Measurements from ENCODE around the gene MALSU1.

MALSU1 gene

GRCh38 chr7:23335621-23336020, 36.5 kb downstream of the MALSU1 start:
- DNase-seq (ENCODE audit: low spot score) = no peak

- no peak for DNase-seq (ENCODE audit: low spot score)
Measured at GRCh38 chr7:23336086-23336485, 36.9 kb downstream of the MALSU1 start.

- no peak for DNase-seq (ENCODE audit: low spot score)
Measured at GRCh38 chr7:23336799-23337283, 37.7 kb downstream of the MALSU1 start.

GRCh38 chr7:23337374-23337773, 38.2 kb downstream of the MALSU1 start:
- DNase-seq (ENCODE audit: low spot score) = no peak

GRCh38 chr7:23338439-23338838, 39.3 kb downstream of the MALSU1 start:
- DNase-seq (ENCODE audit: low spot score) = no peak

- no peak for DNase-seq (ENCODE audit: low spot score)
Measured at GRCh38 chr7:23338863-23339262, 39.7 kb downstream of the MALSU1 start.

- DNase-seq (ENCODE audit: low spot score) = no peak
Measured at GRCh38 chr7:23341846-23342598, 42.9 kb downstream of the MALSU1 start.

GRCh38 chr7:23343102-23343501, 44.0 kb downstream of the MALSU1 start:
- DNase-seq (ENCODE audit: low spot score) = no peak

GRCh38 chr7:23343806-23344475, 44.8 kb downstream of the MALSU1 start:
- no peak for DNase-seq (ENCODE audit: low spot score)

- no peak for DNase-seq (ENCODE audit: low spot score)
Measured at GRCh38 chr7:23345601-23346000, 46.5 kb downstream of the MALSU1 start.

GRCh38 chr7:23346316-23346715, 47.2 kb downstream of the MALSU1 start:
- DNase-seq (ENCODE audit: low spot score) = no peak

- DNase-seq (ENCODE audit: low spot score) = no peak
Measured at GRCh38 chr7:23347033-23347681, 48.0 kb downstream of the MALSU1 start.

GRCh38 chr7:23347682-23348180, 48.6 kb downstream of the MALSU1 start:
- DNase-seq (ENCODE audit: low spot score) = peak; percentile 22

GRCh38 chr7:23349484-23350157, 50.5 kb downstream of the MALSU1 start:
- no peak for DNase-seq (ENCODE audit: low spot score)

- DNase-seq (ENCODE audit: low spot score) = no peak
Measured at GRCh38 chr7:23350466-23350865, 51.3 kb downstream of the MALSU1 start.

- no peak for DNase-seq (ENCODE audit: low spot score)
Measured at GRCh38 chr7:23353172-23353571, 54.0 kb downstream of the MALSU1 start.

GRCh38 chr7:23356168-23356567, 57.0 kb downstream of the MALSU1 start:
- DNase-seq (ENCODE audit: low spot score) = no peak

GRCh38 chr7:23356726-23357125, 57.6 kb downstream of the MALSU1 start:
- DNase-seq (ENCODE audit: low spot score) = no peak

- DNase-seq (ENCODE audit: low spot score) = no peak
Measured at GRCh38 chr7:23357190-23358093, 58.3 kb downstream of the MALSU1 start.

GRCh38 chr7:23358152-23358674, 59.1 kb downstream of the MALSU1 start:
- no peak for DNase-seq (ENCODE audit: low spot score)
